T-helper 22 cell (primary cell): ENCODE results near the gene BGLAP.
A peak's percentile ranks its signal among the peaks of the same experiment; 100 is the strongest.
"Not testable (repeated sequence)": the region's sequence is repeated elsewhere in the genome, so short reads cannot be mapped to it uniquely, and the experiment has no call there.

Experiments
- DNase-seq: peaks from one replicate; pipeline ENCODE4 v3.0.0-alpha.2; 2020; ENCODE audit warnings: low read depth

The BGLAP gene

DNA sequence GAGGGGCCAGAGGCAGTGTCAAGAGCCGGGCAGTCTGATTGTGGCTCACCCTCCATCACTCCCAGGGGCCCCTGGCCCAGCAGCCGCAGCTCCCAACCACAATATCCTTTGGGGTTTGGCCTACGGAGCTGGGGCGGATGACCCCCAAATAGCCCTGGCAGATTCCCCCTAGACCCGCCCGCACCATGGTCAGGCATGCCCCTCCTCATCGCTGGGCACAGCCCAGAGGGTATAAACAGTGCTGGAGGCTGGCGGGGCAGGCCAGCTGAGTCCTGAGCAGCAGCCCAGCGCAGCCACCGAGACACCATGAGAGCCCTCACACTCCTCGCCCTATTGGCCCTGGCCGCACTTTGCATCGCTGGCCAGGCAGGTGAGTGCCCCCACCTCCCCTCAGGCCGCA lies at the start of gene BGLAP:
BGLAP (plus strand) TSS at position 259 of the 400 bp plus-strand sequence; CDS start at position 307, 48 bp downstream.
- no peak for DNase-seq

DNA sequence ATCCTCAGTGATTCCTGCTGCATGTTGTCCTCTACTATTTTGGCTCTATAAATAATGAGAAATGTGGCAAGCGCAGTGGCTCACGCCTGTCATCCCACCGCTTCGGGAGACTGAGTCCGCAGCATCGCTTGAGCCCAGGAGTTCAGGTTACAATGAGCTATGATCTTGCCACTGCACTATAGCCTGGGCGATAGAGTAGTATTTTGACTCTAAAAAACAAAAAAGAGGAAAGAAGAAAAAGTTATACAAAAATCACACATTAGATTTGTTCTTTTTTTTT lies 48.8 kb upstream of the BGLAP start:
- no peak for DNase-seq

DNA sequence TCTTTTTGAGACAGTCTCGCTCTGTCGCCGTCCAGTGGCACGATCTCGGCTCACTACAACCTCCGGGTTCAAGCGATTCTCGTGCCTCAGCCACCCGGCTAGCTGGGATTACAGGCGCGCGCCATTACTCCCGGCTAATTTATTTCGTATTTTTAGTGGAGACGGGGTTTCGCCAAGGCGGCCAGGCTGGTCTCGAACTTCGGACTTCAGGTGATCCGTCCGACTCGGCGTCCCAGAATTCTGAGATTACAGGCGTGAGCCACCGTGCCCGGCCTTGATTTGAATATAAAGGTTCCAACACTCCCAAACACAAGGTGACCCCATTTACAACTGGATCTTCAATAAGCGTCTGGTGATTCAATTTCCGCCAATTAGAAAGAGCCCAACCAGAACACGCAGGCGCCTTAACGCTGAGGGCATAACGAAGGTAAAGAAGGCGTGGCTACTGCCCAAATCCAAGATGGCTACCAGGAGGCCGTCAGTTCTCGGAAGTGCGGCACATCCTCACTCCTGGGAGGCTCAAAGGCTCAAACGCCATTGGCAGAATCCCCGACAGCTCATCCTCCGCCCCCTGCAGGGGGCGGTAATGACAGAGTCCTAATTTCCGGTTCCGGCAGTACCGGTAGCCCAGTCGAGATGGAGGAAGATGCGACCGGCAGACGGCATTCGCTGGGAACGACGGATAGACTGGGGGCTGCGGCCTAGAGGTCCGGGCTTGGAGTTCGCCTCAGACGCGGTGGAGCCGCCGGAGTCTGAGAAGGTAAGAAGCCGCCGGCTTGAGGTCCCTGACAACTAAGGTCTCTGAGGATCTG lies 48.3 kb upstream of the BGLAP start, which contains the start of gene SLC25A44:
SLC25A44 (plus strand) TSS at position 617 of the 812 bp plus-strand sequence. CDS start 5,744 bp downstream, outside the sequence.
- peak; percentile 94 for DNase-seq

DNA sequence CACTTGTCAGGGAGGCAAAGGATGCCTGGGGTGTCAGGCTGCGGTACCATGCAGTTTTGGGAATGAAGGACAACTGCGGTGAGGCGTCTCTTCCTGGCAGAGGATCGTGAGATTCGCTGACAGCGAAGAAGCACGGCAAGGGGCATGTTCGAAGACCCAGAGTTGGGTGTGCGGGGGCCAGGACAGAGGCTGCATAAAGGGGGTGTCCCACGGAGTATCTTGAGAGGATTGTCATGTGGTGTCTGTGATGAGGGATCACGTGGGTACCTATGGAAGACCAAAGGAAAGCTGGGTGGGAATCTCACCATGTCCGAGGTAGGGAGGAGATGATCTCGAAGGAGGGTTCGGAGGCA lies 47.7 kb upstream of the BGLAP start:
- no peak for DNase-seq

DNA sequence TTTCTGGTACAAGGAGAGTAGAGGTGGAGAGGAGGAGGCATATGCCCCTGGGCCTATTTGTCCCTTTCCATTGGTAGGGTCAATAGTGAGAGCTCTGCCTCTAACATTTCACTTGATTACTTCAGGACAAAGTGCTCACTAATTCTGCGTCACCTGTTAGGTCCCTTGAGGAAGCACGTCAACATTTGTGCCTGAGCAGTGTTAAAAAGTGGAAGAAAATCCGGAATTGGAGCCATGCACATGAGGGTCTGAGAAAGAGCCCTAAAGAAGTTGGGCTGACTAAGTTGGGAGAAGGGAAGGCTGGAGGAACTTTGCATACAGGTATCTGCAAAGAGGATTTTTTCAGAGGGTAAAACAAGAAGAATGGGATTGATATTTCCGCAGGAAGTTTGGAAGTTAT lies 46.1 kb upstream of the BGLAP start:
- DNase-seq, result no peak

DNA sequence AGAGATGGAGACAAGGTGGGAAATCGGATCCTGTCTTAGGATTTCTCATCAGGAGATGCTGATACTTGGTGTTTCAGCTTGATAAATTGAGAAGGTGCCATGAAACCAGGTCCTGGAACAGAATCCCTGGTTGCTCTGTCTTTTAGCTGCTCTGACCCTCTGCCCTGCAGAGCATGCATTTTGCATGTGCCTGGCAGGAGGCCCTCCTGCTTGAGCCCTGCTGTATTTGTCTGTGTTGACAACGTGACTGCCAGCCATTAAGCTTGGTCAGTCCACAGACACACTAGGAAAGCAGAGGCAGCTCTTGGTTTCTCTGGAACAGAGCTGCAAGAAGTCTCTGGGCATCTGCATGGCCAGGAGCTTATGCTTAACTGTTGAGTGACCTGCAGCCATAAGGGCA lies 45.5 kb upstream of the BGLAP start:
- no peak for DNase-seq

DNA sequence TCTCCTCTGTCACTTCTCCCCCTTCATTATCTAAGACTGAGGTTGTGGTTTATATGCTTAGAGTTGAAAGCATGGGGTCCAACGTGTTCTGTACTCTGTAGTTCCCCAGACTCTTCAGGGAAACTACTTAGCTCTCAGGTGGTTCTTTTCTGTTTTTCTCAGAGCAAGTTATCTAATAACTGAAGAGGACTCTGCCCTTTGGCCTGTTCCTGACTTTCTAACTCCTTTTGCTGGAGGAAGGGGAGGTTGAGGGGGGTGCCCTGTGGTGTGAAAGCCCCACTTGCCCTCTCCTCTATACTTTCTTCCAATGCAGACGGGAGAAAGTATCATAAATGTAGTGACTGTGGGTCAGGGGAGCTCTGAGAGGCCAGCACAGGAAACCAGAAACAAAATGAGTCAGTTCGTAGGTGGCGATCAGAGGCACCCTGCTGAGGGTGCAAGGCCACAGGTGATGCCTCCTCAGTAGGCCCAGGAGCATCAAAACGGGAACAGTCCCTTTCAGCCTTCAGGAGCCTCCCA lies 43.1 kb upstream of the BGLAP start:
- DNase-seq, result no peak

DNA sequence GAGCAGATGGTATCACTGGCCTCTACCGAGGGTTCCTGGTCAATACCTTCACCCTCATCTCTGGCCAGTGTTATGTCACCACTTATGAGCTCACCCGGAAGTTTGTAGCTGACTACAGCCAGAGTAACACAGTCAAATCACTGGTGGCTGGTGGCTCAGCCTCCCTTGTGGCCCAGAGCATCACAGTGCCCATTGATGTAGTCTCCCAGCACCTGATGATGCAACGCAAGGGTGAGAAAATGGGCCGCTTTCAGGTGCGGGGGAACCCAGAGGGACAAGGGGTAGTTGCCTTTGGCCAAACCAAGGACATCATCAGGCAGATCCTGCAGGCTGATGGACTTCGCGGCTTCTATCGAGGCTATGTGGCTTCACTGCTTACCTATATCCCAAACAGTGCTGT lies 41.9 kb upstream of the BGLAP start:
- DNase-seq, result no peak

DNA sequence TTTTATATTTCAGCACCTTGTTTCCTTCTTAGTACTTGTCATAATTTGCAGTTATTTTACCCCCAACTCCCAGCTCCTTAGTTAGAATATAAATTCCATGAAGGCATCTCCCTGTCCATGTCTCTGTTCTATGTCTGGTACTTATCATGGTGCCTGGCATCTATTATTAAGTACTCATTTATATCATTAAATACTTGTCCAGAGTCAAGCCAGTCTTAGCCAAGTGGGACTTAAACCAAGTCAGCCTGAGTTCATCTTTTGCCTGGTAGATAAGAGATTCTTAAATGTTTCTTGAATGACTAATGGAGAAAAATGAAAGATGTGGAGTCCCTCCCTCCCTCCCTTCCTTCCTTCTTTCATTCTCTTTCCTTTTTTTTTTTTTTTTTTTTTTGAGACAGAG lies 38.7 kb upstream of the BGLAP start:
- DNase-seq, result no peak

DNA sequence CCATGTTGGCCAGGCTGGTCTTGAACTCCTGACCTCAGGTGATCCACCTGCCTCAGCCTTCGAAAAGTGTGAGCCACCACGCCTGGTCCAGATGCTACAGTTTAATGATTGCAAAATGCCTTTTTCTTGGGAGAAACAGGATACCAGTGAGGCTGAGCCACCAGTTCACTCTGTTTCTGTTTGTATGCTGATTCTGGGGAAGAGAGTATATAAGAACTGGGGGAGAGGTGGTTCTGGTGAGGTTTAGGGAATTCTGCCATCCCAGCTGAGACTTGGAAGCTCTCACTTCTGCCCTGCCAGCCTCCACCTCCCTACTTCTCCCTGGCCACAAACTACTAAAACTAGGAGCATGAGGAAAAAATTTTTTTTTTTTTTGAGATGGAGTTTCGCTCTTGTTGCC lies 37.3 kb upstream of the BGLAP start:
- no peak for DNase-seq

DNA sequence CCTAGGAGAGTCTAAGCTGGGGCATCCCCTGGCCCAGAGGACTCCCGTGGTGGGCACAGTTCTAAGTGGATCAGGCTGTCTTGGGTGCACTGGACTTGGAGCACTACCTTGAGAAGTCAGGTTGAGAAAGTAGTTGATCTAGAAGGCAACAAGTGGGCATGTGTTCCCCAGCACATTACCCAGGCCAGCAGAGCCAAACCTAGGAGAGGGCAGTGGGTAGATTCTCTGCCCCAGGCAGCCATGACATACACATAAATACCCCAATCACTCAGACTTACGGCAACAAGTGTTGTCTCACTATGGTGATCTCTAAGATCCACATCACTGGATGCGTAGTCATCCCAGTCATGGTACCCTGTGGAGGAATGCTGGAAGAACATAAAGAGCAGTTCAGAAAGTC lies 30.7 kb upstream of the BGLAP start:
- DNase-seq, result no peak

DNA sequence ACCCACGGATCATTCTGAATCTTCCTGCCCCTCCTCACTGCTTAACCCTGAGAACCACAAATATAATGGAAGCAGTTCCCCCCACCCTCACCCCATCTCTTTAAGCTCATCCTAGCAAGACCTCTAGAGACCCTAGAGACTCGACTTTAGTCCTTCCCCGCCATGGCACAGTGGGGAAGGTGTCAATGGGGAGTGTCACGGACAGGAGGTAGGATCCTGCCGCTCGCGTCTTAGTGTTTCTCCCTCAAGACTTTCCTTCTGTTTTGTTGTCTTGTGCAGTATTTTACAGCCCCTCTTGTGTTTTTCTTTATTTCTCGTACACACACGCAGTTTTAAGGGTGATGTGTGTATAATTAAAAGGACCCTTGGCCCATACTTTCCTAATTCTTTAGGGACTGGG lies 29.9 kb upstream of the BGLAP start:
- DNase-seq, result no peak

DNA sequence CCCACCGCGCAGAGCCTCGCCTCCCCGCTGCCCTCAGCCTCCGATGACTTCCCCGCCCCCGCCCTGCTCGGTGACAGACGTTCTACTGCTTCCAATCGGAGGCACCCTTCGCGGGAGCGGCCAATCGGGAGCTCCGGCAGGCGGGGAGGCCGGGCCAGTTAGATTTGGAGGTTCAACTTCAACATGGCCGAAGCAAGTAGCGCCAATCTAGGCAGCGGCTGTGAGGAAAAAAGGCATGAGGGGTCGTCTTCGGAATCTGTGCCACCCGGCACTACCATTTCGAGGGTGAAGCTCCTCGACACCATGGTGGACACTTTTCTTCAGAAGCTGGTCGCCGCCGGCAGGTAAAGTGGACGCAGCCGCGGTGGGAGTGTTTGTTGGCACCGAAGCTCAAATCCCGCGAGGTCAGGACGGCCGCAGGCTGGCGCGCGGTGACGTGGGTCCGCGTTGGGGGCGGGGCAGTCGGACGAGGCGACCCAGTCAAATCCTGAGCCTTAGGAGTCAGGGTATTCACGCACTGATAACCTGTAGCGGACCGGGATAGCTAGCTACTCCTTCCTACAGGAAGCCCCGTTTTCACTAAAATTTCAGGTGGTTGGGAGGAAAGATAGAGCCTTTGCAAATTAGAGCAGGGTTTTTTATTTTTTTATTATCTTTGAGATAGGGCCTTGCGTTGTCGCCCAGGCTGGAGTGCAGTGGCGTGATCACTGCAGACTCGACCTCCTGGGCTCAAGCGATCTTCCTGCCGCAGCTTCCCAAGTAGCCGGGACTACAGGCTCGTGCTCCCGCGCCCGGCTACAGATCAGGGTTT lies 28.9 kb upstream of the BGLAP start, which contains the start of gene PMF1:
PMF1 (plus strand) TSS at position 175 of the 811 bp plus-strand sequence; CDS start at position 184, 9 bp downstream.
- peak; percentile 93 for DNase-seq

DNA sequence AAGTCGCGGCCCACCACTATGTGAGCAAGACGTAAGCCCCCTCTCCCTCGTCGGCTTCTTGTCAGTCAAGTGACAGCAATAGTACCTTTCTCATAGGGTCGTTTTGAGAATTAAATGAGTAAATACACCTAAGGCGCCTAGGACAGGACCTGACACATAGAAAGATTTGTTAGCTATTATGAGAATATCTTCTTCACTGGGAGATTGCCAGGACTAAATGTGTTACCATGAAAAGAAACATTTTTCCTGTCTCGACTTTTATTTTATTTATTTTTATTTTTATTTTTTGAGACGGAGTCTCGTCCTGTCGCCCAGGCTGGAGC lies 28.4 kb upstream of the BGLAP start:
- DNase-seq, result no peak

DNA sequence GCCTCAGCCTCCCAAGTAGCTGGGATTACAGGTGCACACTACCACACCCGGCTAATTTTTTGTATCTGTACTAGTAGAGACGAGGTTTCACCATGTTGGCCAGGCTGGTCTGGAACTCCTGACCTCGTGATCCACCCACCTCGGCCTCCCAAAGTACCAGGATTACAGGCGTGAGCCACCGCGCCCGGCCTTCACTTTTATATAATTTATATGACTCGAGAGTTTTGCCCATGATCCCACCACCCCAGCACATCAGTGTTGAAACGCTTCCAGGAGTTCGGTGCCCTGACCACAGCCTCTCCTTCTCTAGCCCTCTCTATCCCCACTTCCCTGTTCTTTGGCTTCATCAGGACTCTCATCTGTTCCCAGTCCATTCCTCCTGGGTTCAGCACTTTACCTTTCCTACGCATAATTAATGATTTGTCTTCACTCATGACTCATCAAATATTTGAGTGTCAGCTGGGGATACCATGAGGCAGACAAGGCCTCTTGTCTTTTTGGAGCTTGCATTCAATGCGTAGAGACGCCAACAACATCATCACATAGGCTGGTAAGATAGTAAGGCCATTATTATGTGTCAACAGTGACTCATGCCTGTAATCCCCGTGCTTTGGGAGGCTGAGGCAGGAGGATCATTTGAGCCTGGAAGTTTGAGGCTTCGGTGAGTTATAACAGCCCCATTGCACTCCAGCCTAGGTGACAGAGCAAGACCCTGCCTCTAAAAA lies 27.8 kb upstream of the BGLAP start:
- no peak for DNase-seq

DNA sequence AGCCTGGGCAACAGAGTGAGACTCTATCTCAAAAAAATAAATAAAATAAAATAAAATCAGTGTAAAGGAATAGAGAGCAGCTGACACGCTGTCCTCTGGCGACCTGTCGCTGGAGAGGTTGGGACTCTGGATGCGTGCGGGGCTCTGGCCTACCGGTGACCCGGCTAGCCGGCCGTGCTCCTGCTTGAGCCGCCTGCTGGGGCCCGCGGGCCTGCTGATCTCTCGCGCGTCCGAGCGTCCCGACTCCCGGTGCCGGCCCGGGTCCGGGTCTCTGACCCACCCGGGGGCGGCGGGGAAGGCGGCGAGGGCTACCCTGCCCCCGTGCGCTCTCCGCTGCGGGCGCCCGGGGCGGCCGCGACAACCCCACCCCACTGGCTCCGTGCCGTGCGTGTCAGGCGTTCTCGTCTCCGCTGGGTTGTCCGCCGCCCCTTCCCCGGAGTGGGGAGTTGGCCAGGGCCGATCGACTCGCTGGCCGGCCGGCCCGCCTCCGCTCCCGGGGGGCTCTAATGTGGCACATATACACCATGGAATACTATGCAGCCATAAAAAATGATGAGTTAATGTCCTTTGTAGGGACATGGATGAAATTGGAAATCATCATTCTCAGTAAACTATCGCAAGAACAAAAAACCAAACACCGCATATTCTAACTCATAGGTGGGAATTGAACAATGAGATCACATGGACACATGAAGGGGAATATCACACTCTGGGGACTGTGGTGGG lies 25.5 kb upstream of the BGLAP start:
- not testable (repeated sequence) for DNase-seq

DNA sequence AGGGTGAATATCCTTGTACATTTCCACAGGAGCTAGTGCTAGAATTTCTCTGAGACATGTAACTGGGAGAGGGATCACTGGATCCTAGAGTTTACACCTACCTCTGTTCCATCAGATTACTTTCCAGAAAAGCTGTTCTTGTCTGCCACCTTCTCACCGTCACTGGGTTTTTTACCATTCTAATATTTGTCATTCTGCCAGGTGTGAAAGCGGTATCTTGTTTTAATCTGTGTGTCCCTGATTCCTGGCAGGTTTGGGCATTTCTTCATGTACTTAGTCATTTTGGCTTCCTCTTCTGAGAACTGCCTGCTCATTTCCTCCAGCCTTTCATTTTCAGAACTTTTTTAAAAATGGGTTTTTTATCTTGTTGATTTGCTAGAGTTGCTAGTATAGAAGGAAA lies 24.1 kb upstream of the BGLAP start:
- no peak for DNase-seq

DNA sequence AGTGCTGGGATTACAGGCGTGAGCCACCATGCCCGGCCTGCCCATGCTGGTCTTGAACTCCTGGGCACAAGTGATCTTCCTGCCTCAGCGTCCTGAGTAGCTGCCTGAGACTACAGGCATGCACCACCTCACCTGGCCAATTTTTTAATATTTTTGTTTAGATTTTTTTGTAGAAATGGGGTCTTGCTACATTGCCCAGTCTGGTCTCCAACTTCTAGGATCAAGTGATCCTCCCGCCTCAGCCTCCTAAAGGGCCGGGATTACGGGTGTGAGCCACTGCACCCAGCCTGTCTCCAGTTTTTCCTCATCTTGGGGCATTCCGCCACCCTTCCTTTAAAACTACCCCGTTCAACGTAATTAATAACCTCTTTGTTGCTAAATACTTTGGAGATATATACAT lies 21.8 kb upstream of the BGLAP start:
- no peak for DNase-seq

DNA sequence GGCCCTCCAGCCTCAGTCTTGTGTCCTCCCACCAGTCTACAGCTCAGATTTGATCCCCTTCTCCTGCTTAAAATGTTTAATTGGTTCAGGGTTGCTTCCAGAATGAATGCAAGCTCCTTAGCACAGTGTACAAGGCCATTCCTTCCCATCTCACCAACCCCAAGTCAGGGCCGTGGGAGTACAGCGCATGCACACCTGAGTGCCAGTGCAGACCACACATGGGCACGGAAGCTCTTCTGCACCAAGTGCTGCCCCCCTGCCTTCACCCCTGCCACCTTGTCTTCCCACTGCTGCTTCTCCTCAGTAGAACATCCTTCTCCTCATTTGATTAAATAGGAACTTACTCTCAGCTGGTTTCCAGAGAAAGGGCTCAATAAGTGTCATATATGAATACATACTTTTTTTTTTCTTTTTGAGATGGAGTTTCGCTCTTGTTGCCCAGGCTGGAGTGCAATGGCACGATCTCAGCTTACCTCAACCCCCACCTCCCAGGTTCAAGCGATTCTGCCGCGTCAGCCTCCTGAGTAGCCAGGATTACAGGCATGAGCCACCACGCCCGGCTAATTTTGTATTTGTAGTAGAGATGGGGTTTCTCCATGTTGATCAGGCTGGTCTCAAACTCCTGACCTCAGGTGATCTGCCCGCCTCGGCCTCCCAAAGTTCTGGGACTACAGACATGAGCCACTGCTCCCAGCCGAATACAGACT lies 19.8 kb upstream of the BGLAP start:
- no peak for DNase-seq

DNA sequence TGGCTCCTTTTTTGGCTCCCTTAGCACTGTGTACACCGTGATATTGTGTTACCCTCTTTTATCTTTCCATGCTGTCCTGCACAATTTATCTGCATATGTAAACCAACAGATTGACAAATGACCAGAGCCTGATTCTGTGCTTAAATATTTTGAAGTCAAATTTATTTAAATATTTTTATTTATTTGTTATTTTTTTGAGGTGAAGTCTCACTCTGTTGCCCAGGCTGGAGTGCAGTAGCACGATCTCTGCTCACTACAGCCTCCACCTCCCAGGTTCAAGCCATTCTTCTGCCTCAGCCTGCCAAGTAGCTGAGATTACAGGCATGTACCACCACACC lies 16.3 kb upstream of the BGLAP start:
- no peak for DNase-seq

DNA sequence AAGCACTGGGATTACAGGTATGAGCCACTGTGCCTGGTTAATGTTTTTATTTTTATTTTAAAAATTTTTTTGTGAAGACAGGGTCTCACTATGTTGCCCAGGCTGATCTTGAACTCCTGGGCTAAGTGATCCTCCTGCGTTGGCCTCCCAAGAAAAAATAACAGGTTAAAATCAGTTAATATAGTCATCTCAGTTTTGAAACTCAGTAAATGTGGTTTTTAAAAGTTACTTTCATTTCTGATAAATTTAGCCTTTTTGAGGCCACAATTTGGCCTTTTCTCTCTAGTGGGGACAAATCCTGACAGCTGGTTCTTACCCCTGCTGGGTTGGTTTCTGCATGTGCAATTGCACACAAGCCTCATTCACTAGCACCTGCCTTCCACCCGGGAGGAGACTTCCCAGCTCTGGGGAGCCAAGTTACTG lies 15.9 kb upstream of the BGLAP start:
- DNase-seq, result no peak

DNA sequence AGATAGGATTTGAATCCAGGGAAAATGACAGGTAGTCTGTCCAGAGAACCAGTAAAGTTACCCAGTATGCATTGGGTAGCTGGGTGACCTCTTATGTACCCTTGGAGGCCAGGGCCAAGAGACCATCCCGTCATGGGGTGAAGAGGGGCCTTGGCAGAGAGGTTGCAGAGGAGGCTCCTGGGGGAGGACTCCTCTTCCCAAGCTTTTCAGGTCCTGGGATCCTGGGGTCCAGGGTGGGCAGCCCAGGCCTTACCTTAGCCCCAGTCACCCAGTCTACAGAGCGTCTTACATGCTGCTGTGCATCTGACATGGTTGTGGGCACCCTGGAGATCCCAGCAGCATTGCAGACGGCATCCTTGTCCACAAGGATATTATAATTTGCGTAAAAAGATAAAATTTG lies 15.2 kb upstream of the BGLAP start:
- DNase-seq, result no peak
